GM12875 (cell line): ENCODE data around the gene PDE6C.

Experiments
- H3K4me3 ChIP-seq: one replicate; pipeline ENCODE4 v1.5.1; 2011; ENCODE audit warnings: low read depth, low read length, control low read depth
- TF ChIP-seq, protein P1 (sequence below): IDR thresholded peaks from 2 replicates; pipeline ENCODE4 v1.5.1; 2011; ENCODE audit warnings: low read depth, mild to moderate bottlenecking, control low read depth, inconsistent platforms, low read length, moderate library complexity, borderline replicate concordance; ENCODE audit not compliant: insufficient read depth

The PDE6C gene

DNA sequence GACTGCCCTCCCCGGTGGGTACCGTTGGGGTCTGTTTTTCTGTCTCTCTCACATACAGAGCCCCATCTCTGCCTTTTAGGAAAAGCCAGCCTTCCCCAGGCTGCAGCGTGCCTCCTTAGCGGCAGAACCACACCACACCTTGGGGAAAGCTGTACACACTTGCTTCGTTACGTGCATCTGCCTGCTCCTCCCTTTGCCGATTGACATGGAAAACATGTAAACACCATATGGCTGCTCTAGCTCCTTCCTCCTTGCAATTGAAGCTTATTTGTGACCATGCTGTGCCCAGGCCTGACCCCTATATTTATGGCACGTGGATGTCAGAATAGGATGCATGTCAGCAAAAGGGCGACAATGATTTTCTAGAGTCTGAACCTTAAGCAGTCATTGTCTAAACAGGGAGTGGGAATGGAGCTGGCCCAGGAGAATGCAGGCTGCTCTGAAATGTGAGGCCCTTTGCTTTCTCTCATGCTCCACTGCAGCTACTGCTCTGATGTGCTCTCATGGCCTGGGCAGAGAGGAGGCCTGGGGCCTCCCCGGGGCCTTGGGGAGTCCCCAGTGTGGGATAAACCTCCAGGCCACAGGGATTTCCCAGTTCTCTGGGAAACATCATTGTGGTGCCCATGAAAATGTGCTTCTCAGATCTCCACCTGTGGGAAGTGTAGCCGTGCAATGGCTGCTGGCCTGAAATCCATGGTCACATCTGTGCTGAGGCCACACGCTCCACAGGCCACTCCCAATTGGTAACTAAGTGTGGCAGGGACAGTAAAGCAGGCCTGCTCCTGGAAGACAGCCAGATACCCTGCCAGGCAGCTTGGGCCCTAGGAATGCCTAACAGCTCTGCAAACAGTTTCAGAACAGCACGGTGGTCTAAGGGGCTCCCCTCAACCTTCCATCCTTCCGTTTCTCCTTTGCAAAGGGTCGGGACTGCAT, 18.6 kb downstream of the PDE6C start:
- H3K4me3 ChIP-seq, result no peak overlapping the region
- TF ChIP-seq, protein P1, sequence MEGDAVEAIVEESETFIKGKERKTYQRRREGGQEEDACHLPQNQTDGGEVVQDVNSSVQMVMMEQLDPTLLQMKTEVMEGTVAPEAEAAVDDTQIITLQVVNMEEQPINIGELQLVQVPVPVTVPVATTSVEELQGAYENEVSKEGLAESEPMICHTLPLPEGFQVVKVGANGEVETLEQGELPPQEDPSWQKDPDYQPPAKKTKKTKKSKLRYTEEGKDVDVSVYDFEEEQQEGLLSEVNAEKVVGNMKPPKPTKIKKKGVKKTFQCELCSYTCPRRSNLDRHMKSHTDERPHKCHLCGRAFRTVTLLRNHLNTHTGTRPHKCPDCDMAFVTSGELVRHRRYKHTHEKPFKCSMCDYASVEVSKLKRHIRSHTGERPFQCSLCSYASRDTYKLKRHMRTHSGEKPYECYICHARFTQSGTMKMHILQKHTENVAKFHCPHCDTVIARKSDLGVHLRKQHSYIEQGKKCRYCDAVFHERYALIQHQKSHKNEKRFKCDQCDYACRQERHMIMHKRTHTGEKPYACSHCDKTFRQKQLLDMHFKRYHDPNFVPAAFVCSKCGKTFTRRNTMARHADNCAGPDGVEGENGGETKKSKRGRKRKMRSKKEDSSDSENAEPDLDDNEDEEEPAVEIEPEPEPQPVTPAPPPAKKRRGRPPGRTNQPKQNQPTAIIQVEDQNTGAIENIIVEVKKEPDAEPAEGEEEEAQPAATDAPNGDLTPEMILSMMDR, result no peak

DNA sequence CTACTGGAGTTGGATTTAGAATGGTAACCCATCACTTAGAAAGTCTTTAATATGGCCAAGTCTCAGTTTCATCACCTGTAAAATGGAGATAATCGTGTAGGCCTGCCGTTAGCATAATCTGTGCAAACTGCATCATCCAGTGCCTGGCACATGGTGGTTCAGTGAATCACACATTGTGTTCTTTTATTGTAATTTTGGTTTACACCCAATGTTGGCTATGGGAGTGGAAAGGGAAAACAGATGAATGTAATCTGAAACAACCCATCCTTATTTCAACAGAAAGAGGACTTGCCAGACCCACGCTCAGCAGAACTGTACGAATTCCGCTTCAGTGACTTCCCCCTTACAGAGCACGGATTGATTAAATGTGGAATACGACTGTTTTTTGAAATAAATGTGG, 27.5 kb downstream of the PDE6C start:
- TF ChIP-seq, protein P1, result no peak

DNA sequence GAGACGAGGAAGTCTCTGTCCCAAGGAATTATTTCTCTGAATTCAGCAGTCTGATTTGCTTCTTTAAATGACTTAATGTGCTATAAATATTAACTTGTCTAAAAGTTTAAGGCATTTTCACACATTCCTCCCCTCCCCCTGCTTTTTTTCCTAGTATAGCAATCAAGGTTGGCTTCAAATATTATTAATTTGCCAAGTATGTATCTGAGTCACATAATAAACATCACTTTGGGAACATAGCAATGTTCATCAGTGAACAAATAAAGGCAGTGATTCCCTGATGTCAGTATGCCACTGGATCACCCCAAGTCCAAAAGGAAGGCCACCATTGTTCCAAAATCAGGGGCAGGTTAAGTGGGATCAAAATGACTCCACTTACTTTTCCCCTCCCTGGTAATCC, 40.5 kb downstream of the PDE6C start:
- no peak overlapping the region for H3K4me3 ChIP-seq

More for the DNA sequence above, 27.5 kb downstream of the PDE6C start:
- H3K4me3 ChIP-seq, result no peak overlapping the region

DNA sequence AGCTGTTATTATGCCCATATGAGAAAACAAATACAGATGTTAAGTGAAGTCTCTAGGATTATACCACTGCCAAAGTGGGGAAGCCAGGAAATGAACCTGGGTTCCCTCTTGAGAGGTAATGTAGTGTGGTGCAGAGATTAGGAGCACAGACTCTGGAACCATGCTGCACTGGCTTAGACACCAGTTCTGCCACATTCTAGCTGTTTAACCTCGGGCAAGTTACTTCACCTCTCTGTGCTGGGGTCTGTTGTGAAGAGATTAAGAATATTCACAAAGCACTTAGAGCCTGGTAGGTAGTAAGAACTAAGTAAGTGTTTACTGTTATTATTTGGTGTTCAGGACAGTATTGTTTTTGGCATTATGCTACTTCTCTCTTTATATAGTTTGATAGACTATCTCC, 41.9 kb downstream of the PDE6C start:
- no peak overlapping the region for H3K4me3 ChIP-seq
- TF ChIP-seq, protein P1, result no peak

More for the DNA sequence above, 40.5 kb downstream of the PDE6C start:
- TF ChIP-seq, protein P1, result no peak

DNA sequence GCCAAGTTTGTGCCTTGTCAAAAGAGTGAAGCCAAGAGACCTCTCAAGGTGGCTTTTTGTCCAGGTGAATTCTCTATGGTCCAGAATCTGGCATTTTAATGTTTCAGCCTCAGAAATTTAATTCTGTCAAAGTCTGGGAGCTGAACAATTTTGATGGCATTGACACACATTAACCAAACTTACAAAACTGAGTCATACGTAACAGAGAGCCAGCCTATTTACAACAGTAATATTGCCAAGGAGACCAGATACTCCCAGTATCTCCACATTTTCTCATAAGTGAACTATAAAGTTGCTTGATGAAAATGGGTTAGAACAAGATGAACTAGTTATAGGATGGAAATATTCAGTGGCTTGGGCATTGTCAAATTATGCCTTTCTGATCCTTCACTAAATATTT, 43.8 kb downstream of the PDE6C start:
- no peak overlapping the region for H3K4me3 ChIP-seq
- TF ChIP-seq, protein P1, result no peak

DNA sequence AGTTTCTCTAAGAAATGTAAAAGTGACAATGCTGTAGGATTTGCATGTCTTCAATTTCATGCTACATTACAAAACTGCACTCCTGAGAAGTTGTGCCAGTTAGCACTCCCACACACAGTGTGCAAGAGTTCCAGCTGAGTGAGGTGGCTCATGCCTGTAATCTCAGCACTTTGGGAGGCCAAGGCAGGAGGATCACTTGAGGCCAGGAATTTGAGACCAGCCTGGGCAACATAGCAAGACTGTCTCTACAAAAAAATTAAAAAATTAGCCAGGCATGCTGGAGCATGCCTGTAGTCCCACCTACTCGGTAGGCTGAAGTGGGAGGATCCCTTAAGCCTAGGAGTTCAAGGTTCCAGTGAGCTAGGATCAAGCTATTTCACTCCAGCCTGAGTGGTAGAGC, 45.4 kb downstream of the PDE6C start:
- no peak overlapping the region for H3K4me3 ChIP-seq
- TF ChIP-seq, protein P1, result no peak

DNA sequence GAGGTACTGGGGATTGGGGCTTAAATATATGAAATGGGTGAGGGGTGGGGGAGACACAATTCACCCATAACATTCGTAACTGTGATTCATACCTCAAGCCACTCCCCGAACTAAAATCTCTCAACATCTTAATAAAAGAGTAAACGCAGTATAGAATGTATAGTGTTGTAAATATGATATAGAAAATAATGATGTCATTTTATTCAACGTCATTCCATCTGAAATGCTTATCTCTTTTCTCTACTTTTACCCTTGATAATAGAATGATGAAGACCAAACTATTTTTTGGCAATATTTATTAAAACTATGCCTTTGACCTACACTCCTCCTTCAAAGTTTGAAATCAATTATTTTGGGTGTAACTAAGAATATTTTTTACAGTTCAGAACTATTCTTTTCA, 53.7 kb downstream of the PDE6C start:
- TF ChIP-seq, protein P1, result no peak
- no peak overlapping the region for H3K4me3 ChIP-seq
